Muscle of leg (tissue), 16 donors: ENCODE measurements around the gene RFC4. TPM values are rescaled to one million over a fixed set of nuclear protein-coding genes. Genes with fewer than 3 reads are reported as not detected.
"Not testable (repeated sequence)": the region's sequence is repeated elsewhere in the genome, so short reads cannot be mapped to it uniquely, and the experiment has no call there.

Experiments
- DNase-seq: peaks from one replicate; pipeline ENCODE4 v3.0.0; 2013
- H3K27ac ChIP-seq: one replicate; pipeline ENCODE4 v1.5.1; 2013; ENCODE audit warnings: mild to moderate bottlenecking, low read length, control low read depth
- H3K27me3 ChIP-seq: one replicate; pipeline ENCODE4 v1.6.1; 2013; ENCODE audit warnings: low read length; ENCODE audit not compliant: control insufficient read depth, insufficient read depth
- H3K36me3 ChIP-seq: one replicate; pipeline ENCODE4 v1.6.1; 2013; ENCODE audit warnings: low read length; ENCODE audit not compliant: control insufficient read depth, insufficient read depth
- H3K4me1 ChIP-seq: one replicate; pipeline ENCODE4 v1.6.1; 2013; ENCODE audit warnings: low read length; ENCODE audit not compliant: control insufficient read depth, insufficient read depth
- H3K4me3 ChIP-seq: one replicate; pipeline ENCODE4 v1.5.1; 2013; ENCODE audit warnings: low read length, control low read depth
- H3K9me3 ChIP-seq: replicated peaks from 2 replicates; pipeline ENCODE4 v1.6.1; 2013; ENCODE audit warnings: low read depth, low read length; ENCODE audit not compliant: control insufficient read depth
- WGBS: methylation state at CpG from one replicate; pipeline ENCODE4 v1.1.5; 2013; ENCODE audit warnings: missing lambda C conversion rate; ENCODE audit not compliant: insufficient coverage; 5-methylcytosine and 5-hydroxymethylcytosine counted together
- long read RNA-seq, 11 donors: transcript quantifications; one replicate each; lab custom pipeline, GENCODE V29; 2026
- polyA plus RNA-seq, 8 donors: library from polyadenylated mRNA; unstranded; fragments of 120-200 nt; gene quantifications; one replicate each; pipeline versions ENCODE4 v1.2.1 to v1.2.3, GENCODE V29; 2013; ENCODE audit warnings: inconsistent platforms in 1 of 8, low replicate concordance in 1 of 8; ENCODE audit not compliant: insufficient read length in 8 of 8, insufficient read depth in 1 of 8
- total RNA-seq: library from RNA; stranded (reverse); fragments of 120-200 nt; gene quantifications from one replicate; pipeline ENCODE4 v1.2.4, GENCODE V29; 2013

The RFC4 gene
- total RNA-seq (24.0 TPM), polyA plus RNA-seq (10 to 100 TPM; 21.1 to 30.7 (median 26.3) TPM)
- long read RNA-seq, donor 1, partial matches to known transcripts: 0 of 1 reads
- long read RNA-seq, donor 1, other reads (novel, unspliced or antisense): 0 of 1 reads
- long read RNA-seq, donor 2, partial matches to known transcripts: 0 of 1 reads
- long read RNA-seq, donor 2, other reads (novel, unspliced or antisense): 0 of 1 reads
- long read RNA-seq, donor 3, transcript RFC4-201 (11 exons, 1,384 nt): major isoform, 7 of 15 reads
- long read RNA-seq, donor 3, partial matches to known transcripts: 6 of 15 reads
- long read RNA-seq, donor 3, other reads (novel, unspliced or antisense): 0 of 15 reads
- long read RNA-seq, donor 4, partial matches to known transcripts: 0 of 6 reads
- long read RNA-seq, donor 4, other reads (novel, unspliced or antisense): 0 of 6 reads
- long read RNA-seq, donor 5, transcript RFC4-202 (11 exons, 1,448 nt): minor isoform, 6 of 25 reads
- long read RNA-seq, donor 5, transcript RFC4-201 (11 exons, 1,384 nt): major isoform, 7 of 25 reads
- long read RNA-seq, donor 5, partial matches to known transcripts: 11 of 25 reads
- long read RNA-seq, donor 5, other reads (novel, unspliced or antisense): 0 of 25 reads
- long read RNA-seq, donor 6, transcript RFC4-202 (11 exons, 1,448 nt): minor isoform, 5 of 19 reads
- long read RNA-seq, donor 6, transcript RFC4-201 (11 exons, 1,384 nt): major isoform, 6 of 19 reads
- long read RNA-seq, donor 6, partial matches to known transcripts: 8 of 19 reads
- long read RNA-seq, donor 6, other reads (novel, unspliced or antisense): 0 of 19 reads
- long read RNA-seq, donor 7, transcript RFC4-201 (11 exons, 1,384 nt): major isoform, 5 of 9 reads
- long read RNA-seq, donor 7, partial matches to known transcripts: 0 of 9 reads
- long read RNA-seq, donor 7, other reads (novel, unspliced or antisense): 0 of 9 reads
- long read RNA-seq, donor 8, partial matches to known transcripts: 0 of 5 reads
- long read RNA-seq, donor 8, other reads (novel, unspliced or antisense): 0 of 5 reads
- long read RNA-seq, donor 9, partial matches to known transcripts: 0 of 3 reads
- long read RNA-seq, donor 9, other reads (novel, unspliced or antisense): 0 of 3 reads
- long read RNA-seq, donor 10, partial matches to known transcripts: 0 of 7 reads
- long read RNA-seq, donor 10, other reads (novel, unspliced or antisense): 0 of 7 reads
- long read RNA-seq, donor 11, partial matches to known transcripts: 5 of 10 reads
- long read RNA-seq, donor 11, other reads (novel, unspliced or antisense): 0 of 10 reads

- peaks cover 6% of the 10 kb centered on the region for H3K36me3 ChIP-seq
- H3K9me3 ChIP-seq: no peaks in the 10 kb centered on the region
- peak within 1 kb of the TSS; percentile 76 for H3K27ac ChIP-seq
- under 1% methylated on average over 68 of the region's 70 CpGs for whole genome bisulfite sequencing
- peak within 1 kb of the TSS; percentile 97 for H3K4me3 ChIP-seq
- DNase-seq: peak; percentile 90
- peaks cover 4% of the 10 kb centered on the region for H3K27me3 ChIP-seq
- peaks cover 13% of the 10 kb centered on the region for H3K4me1 ChIP-seq
Measured at GRCh38 chr3:186806089-186807055, at the start of gene RFC4. Gene RFC4 (minus strand): TSS chr3:186806482. CDS start chr3:186804713, 1,769 bp downstream.

DNA sequence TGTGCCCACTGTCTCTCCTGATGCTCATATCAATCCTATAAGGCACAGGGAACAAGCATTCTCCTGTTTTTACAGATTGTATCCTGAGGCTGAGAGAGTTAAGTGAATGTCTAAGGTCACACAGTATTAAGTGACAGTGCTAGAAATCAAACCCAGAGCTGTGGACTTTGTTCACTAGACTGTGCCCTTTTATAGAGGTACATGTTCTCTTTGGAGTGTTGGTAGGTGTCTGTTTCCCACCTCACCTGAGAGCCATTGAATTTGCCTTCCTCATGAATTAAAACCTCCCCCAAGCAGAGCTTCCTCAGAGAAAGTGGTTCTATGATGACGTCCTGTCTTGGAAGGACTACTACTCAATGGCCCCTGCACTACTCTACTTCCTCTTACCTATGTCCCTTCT lies 48.7 kb upstream of the RFC4 start:
- 0% methylated on average over 1 of the region's 1 CpG for WGBS
- DNase-seq: no peak
- no peaks in the 10 kb centered on the region for H3K36me3 ChIP-seq
- H3K27me3 ChIP-seq: no peaks in the 10 kb centered on the region
- H3K9me3 ChIP-seq: no peaks in the 10 kb centered on the region
- no peak overlapping the region for H3K27ac ChIP-seq
- no peaks in the 10 kb centered on the region for H3K4me1 ChIP-seq
- no peak overlapping the region for H3K4me3 ChIP-seq

GRCh38 chr3:186854146-186854545 lies 47.9 kb upstream of the RFC4 start:
- Histone ChIP-seq H3K4me3 (no peak overlapping the region), H3K27ac (no peak overlapping the region), H3K27me3 (no peaks in the 10 kb centered on the region), H3K9me3 (no peaks in the 10 kb centered on the region), H3K36me3 (no peaks in the 10 kb centered on the region), H3K4me1 (no peaks in the 10 kb centered on the region)
- DNase-seq: no peak
- WGBS: no CpG with 5 or more reads among the region's 8 CpGs

GRCh38 chr3:186852994-186853393 lies 46.7 kb upstream of the RFC4 start:
- Histone ChIP-seq H3K4me3 (no peak overlapping the region), H3K27ac (no peak overlapping the region), H3K4me1 (no peaks in the 10 kb centered on the region), H3K9me3 (no peaks in the 10 kb centered on the region), H3K27me3 (peaks cover 8% of the 10 kb centered on the region), H3K36me3 (no peaks in the 10 kb centered on the region)
- WGBS: 65% methylated on average over 3 of the region's 6 CpGs
- DNase-seq: no peak

GRCh38 chr3:186851835-186852234 lies 45.6 kb upstream of the RFC4 start:
- no CpG with 5 or more reads among the region's 3 CpGs for WGBS
- peaks cover 12% of the 10 kb centered on the region for H3K27me3 ChIP-seq
- not testable (repeated sequence) for H3K4me1 ChIP-seq, H3K36me3 ChIP-seq, H3K27ac ChIP-seq, DNase-seq, H3K9me3 ChIP-seq, H3K4me3 ChIP-seq

DNA sequence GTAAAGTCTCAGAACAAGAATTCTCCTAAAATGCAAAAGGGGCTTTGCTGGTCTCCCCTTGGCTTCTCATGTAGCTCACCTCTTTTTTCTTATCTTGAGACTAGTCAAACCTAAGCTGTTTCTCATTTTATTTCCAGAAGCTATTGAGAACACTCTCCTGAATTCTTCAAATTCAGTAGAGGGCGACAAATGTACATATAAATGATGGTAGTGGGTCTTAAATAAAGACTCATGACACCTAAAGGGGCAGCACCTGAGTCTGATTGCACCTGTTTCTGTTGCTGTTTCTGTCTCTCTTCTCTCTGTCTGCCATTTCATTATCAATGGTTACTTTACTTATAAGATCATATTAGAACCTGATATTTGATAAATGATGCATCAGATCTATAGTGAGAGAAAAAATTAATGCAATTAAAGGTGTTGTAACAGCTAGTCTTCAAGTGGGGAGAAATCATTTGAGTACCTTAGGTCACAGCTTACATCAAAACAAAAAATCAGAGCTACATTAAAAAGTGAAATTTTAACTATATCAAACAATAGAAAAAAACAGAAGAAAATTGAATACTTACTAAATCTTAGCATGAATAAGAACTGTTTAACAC lies 43.2 kb upstream of the RFC4 start:
- peak; percentile 43 for DNase-seq
- no peaks in the 10 kb centered on the region for H3K36me3 ChIP-seq
- WGBS: no CpG with 5 or more reads among the region's 1 CpG
- H3K9me3 ChIP-seq: no peaks in the 10 kb centered on the region
- H3K4me1 ChIP-seq: no peaks in the 10 kb centered on the region
- no peak overlapping the region for H3K4me3 ChIP-seq
- peaks cover 22% of the 10 kb centered on the region for H3K27me3 ChIP-seq
- no peak overlapping the region for H3K27ac ChIP-seq

DNA sequence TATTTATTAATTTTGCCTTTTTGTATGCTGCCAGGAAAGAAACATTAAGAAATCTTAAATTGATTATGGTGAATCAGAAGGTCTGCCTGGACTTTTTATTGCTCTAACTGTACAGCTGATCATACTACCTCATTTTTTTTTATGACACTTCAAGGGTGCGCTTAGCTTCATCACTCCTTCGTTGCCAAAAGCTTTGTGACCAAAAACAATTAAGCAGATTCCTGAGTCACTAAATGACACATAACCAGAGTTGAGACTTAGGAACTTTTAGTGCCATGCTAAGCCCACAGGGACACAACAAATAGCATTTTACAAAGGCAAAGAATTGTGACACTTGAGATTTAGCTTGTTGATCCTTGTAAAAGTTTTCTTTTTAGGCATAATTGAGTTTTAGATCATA lies 41.2 kb upstream of the RFC4 start:
- H3K27ac ChIP-seq: no peak overlapping the region
- no peaks in the 10 kb centered on the region for H3K36me3 ChIP-seq
- DNase-seq: no peak
- no peak overlapping the region for H3K4me3 ChIP-seq
- H3K4me1 ChIP-seq: no peaks in the 10 kb centered on the region
- 100% methylated on average over 1 of the region's 2 CpGs for WGBS
- H3K27me3 ChIP-seq: peaks cover 25% of the 10 kb centered on the region
- no peaks in the 10 kb centered on the region for H3K9me3 ChIP-seq

DNA sequence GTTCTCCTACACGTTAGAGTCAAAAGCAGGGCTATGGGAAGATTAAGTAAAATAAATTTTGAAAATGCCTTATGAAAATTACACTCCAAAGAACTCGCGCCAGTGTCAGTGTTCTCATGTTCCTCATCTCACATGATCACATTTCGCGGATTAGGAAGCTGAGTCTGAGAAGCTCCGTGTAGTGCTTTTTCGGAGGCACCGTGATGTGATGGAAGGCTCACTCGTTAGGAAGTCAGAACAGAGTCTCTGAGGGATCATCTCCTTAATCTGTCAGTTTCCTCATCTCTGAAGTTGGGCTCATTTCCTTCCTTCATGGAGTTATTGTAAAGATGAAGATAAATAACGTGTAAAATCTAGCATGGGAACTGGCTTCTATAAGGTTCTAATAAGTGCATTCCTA lies 39.5 kb upstream of the RFC4 start:
- peaks cover 28% of the 10 kb centered on the region for H3K27me3 ChIP-seq
- H3K9me3 ChIP-seq: no peaks in the 10 kb centered on the region
- H3K27ac ChIP-seq: no peak overlapping the region
- DNase-seq: peak; percentile 53
- no peaks in the 10 kb centered on the region for H3K36me3 ChIP-seq
- H3K4me1 ChIP-seq: no peaks in the 10 kb centered on the region
- WGBS: 53% methylated on average over 6 of the region's 10 CpGs
- H3K4me3 ChIP-seq: no peak overlapping the region

GRCh38 chr3:186844908-186845307 lies 38.6 kb upstream of the RFC4 start:
- Histone ChIP-seq H3K9me3 (no peaks in the 10 kb centered on the region), H3K36me3 (no peaks in the 10 kb centered on the region), H3K27ac (no peak overlapping the region), H3K27me3 (peaks cover 28% of the 10 kb centered on the region), H3K4me1 (no peaks in the 10 kb centered on the region), H3K4me3 (no peak overlapping the region)
- DNase-seq: no peak
- WGBS: 81% methylated on average over 9 of the region's 11 CpGs
